Superior temporal gyrus (tissue), 1 donor: Measurements from ENCODE around the gene HNRNPH1.

Experiments used
- DNase-seq: peaks from one replicate; pipeline ENCODE4 v3.0.0-alpha.2; 2016; ENCODE audit errors: extremely low spot score

The HNRNPH1 gene

GRCh38 chr5:179606071-179606909 is 17.2 kb downstream of the HNRNPH1 start:
- no peak for DNase-seq

- no peak for DNase-seq
Observed at GRCh38 chr5:179605026-179605833, 18.2 kb downstream of the HNRNPH1 start.

- DNase-seq, result no peak
Observed at GRCh38 chr5:179603308-179603707, 20.2 kb downstream of the HNRNPH1 start.

- DNase-seq, result no peak
Observed at GRCh38 chr5:179601871-179602625, 21.4 kb downstream of the HNRNPH1 start.

GRCh38 chr5:179599973-179600372 is 23.5 kb downstream of the HNRNPH1 start:
- DNase-seq, result no peak

- no peak for DNase-seq
Observed at GRCh38 chr5:179599566-179599965, 23.9 kb downstream of the HNRNPH1 start.

- no peak for DNase-seq
Observed at GRCh38 chr5:179599100-179599499, 24.4 kb downstream of the HNRNPH1 start.

GRCh38 chr5:179596421-179596820 is 27.1 kb downstream of the HNRNPH1 start:
- no peak for DNase-seq

- no peak for DNase-seq
Observed at GRCh38 chr5:179595916-179596315, 27.6 kb downstream of the HNRNPH1 start.

GRCh38 chr5:179588166-179588565 is 35.3 kb downstream of the HNRNPH1 start:
- DNase-seq, result no peak

GRCh38 chr5:179585941-179586401 is 37.5 kb downstream of the HNRNPH1 start:
- DNase-seq, result no peak

GRCh38 chr5:179577286-179577960 is 46.0 kb downstream of the HNRNPH1 start:
- no peak for DNase-seq

- DNase-seq, result no peak
Observed at GRCh38 chr5:179572386-179572785, 51.1 kb downstream of the HNRNPH1 start.

GRCh38 chr5:179568721-179569120 is 54.8 kb downstream of the HNRNPH1 start:
- DNase-seq, result no peak

- no peak for DNase-seq
Observed at GRCh38 chr5:179564526-179564925, 58.9 kb downstream of the HNRNPH1 start.
